ENCODE measurements around the gene MRPS6.

GRCh38 chr21:34034369-34035014 lies 38.9 kb upstream of the MRPS6 start:
- TF ChIP-seq EZH2 (IDR thresholded peaks at IDR 0.05; ENCODE audit: insufficient read depth, poor library complexity, severe bottlenecking) = no peak
- no peak for TF ChIP-seq EZH2phosphoT487 (IDR thresholded peaks at IDR 0.05; ENCODE audit: insufficient read depth, low read depth)
